HepG2 (cell line): ENCODE data around the gene ITLN1.

ENCODE experiments used
- CHCHD3 ChIP-seq: sonication (generic); formaldehyde crosslinking; IDR thresholded peaks from 2 replicates; pipeline ENCODE4 v1.8.0; 2022; ENCODE audit warnings: mild to moderate bottlenecking, missing genetic modification reagents, moderate library complexity
- DNMT3B ChIP-seq: conservative IDR thresholded peaks from 2 replicates; pipeline ENCODE4 v1.6.1; 2016; ENCODE audit warnings: missing biosample characterization, control low read depth
- E2F2 ChIP-seq: sonication (generic); formaldehyde crosslinking; IDR thresholded peaks from 2 replicates; pipeline ENCODE4 v1.4.0; 2020; ENCODE audit warnings: missing genetic modification reagents, borderline replicate concordance
- EZH2 ChIP-seq: conservative IDR thresholded peaks from 2 replicates; pipeline ENCODE4 v1.6.1; 2012; ENCODE audit warnings: mild to moderate bottlenecking, low read depth, low read length, moderate library complexity
- HNF4G ChIP-seq, 2 experiments: sonication (generic) in 1 of 2; formaldehyde crosslinking in 1 of 2; IDR thresholded peaks; 2 replicates each; pipeline versions ENCODE4 v1.4.0 to v1.6.1; 2011 to 2020; ENCODE audit warnings: borderline replicate concordance in 2 of 2, low read depth in 2 of 2, mild to moderate bottlenecking in 2 of 2, low read length in 1 of 2, missing genetic modification reagents in 1 of 2, moderate library complexity in 1 of 2
- PTBP1 ChIP-seq: fragments of 200-400 bp; formaldehyde crosslinking; IDR thresholded peaks from 2 replicates; pipeline ENCODE4 v1.6.1; 2018; ENCODE audit warnings: low read length, low read depth; ENCODE audit not compliant: poor library complexity, severe bottlenecking
- REST ChIP-seq, 2 experiments: IDR thresholded peaks; 2 replicates each; pipeline ENCODE4 v1.6.1; 2011 to 2012; ENCODE audit warnings: low read length in 2 of 2, borderline replicate concordance in 1 of 2, low read depth in 1 of 2, mild to moderate bottlenecking in 1 of 2, moderate library complexity in 1 of 2
- ZKSCAN8 ChIP-seq: IDR thresholded peaks from 2 replicates; pipeline ENCODE4 v1.6.1; 2016; ENCODE audit warnings: borderline replicate concordance, missing genetic modification reagents, missing compliant biosample characterization
- TF ChIP-seq, protein P1 (sequence below): sonication (generic); formaldehyde crosslinking; IDR thresholded peaks from 2 replicates; pipeline ENCODE4 v1.4.0; 2020; ENCODE audit warnings: missing genetic modification reagents

DNA sequence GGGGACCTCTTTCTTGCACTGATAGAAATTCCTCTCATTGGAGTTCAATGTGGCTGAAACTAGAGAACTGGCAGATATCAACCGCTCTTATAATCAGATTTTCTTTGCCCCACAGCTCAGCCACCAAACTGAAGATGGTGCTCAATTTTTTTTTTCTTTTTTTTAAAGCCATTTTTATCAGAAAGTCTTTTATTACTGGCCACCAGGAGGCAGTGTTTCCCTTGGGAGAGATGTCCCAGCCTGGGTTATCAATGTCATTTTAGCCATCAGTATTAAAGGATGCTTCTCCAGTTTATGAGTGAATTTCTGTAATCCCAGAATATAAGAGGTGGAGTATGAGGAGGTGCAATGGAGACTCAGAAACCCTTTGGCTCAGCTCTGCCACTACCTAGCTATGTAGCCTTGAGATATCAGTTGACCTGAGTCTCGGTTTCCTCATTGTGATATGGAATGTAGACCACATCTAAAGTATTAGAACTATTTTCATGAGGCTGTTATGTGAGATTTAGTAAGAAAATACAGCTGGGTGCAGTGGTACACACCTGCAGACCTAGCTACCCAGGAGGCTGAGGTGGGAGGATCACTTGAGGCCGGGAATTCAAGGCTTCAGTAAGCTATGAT, 49.9 kb downstream of the ITLN1 start:
- TF ChIP-seq CHCHD3 (CRISPR knock-in tag), result no peak
- no peak for TF ChIP-seq E2F2
- no peak for TF ChIP-seq HNF4G (IDR thresholded peaks at IDR 0.05; ENCODE audit: borderline replicate concordance, low read depth, low read length)
- no peak for TF ChIP-seq HNF4G (CRISPR knock-in tag; IDR thresholded peaks at IDR 0.05; ENCODE audit: borderline replicate concordance, low read depth)
- TF ChIP-seq ZKSCAN8 (CRISPR knock-in tag), result no peak
- TF ChIP-seq, protein P1, sequence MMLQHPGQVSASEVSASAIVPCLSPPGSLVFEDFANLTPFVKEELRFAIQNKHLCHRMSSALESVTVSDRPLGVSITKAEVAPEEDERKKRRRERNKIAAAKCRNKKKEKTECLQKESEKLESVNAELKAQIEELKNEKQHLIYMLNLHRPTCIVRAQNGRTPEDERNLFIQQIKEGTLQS (CRISPR knock-in tag), result no peak
- no peak for TF ChIP-seq REST (IDR thresholded peaks at IDR 0.05; ENCODE audit: borderline replicate concordance in 1 of 2, low read depth in 1 of 2, low read length in 2 of 2)
- TF ChIP-seq DNMT3B, result no peak
- TF ChIP-seq PTBP1, result no peak
- no peak for TF ChIP-seq EZH2
